ENCODE data around the gene SLC25A12. TPM values are rescaled to one million over a fixed set of nuclear protein-coding genes. Genes with fewer than 3 reads are reported as not detected.
A peak's percentile ranks its signal among the peaks of the same experiment; 100 is the strongest.
"Not testable (repeated sequence)": the region's sequence is repeated elsewhere in the genome, so short reads cannot be mapped to it uniquely, and the experiment has no call there.

The SLC25A12 gene, protein sequence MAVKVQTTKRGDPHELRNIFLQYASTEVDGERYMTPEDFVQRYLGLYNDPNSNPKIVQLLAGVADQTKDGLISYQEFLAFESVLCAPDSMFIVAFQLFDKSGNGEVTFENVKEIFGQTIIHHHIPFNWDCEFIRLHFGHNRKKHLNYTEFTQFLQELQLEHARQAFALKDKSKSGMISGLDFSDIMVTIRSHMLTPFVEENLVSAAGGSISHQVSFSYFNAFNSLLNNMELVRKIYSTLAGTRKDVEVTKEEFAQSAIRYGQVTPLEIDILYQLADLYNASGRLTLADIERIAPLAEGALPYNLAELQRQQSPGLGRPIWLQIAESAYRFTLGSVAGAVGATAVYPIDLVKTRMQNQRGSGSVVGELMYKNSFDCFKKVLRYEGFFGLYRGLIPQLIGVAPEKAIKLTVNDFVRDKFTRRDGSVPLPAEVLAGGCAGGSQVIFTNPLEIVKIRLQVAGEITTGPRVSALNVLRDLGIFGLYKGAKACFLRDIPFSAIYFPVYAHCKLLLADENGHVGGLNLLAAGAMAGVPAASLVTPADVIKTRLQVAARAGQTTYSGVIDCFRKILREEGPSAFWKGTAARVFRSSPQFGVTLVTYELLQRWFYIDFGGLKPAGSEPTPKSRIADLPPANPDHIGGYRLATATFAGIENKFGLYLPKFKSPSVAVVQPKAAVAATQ
- 10.8 TPM for polyA plus RNA-seq (2013, experiment 1 of 2; ENCODE audit: insufficient read length)
- polyA plus RNA-seq (2013, experiment 2 of 2; ENCODE audit: insufficient read length), result 12.4 TPM

DNA sequence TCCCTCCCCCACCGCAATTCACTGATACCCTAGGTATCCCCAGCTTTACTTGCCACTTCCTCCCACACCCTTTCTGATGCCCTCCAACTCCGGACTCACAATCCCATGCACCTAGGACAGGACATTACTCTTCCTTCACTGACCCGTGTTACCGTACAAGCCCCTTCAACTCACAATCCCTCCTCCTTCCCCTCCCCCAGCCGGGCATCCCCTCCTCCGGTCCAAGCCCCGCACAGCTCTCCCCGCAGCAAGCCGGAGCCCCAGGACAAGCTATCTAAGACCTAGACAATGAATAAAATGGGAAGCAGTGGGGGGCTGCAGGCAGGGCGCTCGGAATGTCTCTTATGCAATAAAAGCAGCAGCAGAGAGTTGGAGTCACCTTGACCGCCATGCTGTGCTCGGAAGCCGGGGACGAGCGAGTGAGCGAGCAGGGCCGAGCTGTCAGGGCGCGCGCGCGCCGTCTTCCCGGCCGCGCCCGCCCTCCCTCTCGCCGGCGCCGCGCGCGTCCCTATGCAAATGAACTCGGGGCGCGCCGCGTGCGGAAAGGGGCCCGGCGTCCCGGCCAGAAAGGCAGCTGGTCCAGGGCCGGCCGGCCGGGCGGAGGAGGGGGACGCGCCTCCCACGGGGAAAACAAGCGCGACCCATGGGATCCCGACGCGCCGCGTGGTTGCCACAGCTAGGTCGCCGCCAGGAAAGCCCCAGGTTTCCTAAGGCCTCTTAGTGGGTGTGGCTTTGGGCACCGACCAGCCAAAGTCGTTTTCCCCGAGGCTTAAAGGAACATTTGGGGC lies at the start of gene SLC25A12:
Gene SLC25A12 (minus strand): TSS at position 421 of the 788 bp plus-strand sequence. CDS start 30 bp downstream, at position 391.
- DNase-seq, result peak; percentile 79

DNA sequence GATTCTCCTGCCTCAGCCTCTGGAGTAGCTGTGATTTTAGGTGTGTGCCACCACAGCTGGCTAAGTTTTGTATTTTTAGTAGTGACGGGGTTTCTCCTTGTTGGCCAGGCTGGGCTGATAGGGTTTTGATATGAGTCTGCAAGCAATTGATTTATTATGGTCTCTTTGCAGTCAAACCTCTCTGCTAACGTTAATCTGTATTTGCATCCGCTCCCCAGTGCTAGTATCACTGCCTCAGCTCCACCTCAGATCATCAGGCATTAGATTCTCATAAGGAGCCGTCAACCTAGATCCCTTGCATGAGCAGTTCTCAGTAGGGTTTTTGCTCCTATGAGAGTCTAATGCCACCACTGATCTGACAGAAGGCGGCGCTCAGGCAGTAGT lies 47.3 kb upstream of the SLC25A12 start:
- DNase-seq, result no peak

DNA sequence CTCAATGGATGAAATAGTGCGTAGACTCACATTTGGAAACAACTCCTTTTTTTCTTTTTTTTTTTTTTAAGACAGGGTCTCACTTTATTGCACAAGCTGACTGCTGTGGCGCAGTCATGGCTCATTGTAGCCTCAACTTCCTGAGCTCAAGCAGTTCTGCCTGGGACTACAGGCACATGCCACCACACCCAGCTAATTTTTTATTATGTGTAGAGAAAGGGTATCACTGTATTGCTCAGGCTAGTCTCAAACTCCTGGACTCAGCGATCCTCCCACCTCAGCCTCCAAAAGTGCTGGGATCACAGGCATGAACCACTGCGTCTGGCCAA lies 45.7 kb upstream of the SLC25A12 start:
- no peak for DNase-seq

DNA sequence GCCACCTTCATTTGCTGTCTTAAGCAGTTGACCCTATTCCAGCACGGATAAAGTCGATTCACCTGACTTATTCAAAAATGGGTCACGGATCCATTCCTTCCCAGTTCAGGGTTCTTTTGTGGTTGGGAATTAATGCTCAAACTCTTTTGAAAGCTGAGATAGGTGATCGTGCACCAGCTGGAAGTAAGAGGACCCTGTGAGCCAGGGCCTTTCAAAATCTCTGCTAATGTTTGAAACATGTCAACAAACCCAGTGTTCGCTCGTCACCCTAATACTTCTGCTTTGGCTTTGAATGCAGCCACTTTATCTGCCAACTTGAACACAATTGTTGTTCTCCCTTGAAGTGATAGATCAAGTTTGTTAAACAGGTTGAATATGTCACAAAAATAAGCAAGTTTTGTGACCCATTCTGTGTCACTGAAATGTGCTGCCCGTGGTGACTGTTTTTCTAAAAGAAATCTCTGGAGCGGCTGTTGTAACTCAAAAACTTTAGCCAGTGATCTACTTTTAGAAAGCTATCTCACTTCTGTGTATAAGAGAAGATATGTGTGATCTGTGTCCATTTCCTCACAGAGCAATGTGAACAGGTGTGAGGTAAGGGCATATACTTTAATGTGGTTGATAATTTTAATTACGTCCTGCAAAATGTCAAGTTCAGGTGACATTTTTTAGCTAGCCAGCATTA lies 45.2 kb upstream of the SLC25A12 start:
- DNase-seq, result no peak

DNA sequence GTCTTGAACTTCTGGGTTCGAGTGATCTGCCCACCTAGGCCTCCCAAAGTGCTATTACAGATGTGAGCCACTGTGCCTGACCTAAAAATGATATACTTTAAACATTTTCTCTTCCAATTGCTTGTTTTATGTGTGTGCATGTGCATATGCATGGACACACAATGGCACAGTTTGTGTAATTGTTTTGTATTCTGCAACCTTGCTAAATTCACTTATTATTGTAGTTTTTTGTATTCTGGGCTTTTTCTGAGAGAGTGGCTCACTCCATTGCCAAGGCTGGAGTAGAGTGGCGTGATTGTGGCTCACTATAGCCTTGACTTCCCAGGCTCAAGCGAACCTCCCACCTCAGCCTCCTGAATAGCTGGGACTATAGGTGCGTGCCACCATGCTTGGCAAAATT lies 36.3 kb upstream of the SLC25A12 start:
- DNase-seq, result no peak

DNA sequence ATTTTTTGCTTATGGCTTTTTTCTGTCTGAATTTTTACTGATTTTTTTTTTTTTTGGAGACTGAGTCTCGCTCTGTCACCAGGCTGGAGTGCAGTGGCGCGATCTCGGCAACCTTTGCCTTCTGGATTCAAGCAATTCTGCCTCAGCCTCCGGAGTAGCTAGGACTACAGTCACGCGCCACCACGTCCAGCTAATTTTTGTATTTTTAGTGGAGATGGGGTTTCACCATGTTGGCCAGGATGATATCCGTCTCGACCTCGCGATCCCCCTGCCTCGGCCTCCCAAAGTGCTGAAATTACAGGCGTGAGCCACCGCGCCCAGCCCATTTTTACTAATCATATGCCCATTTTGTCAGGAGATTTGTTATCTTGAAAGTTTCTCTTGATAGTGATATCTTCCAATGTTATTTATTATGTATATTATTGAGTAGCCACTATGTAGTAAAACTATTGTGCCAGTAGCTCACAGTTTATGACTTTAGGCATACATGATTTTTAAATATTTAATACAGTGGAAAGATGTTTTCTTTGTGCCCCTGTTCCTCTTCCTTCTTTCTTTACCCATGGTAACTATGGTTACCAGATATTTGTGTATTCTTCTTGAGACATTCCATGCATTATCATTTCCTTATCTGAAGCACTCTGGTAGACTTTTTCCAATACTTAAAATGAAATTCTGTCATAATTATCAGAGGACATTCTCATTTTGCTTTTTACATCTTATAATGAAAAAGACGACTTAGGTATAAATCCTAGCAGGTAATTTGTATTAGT lies 30.3 kb upstream of the SLC25A12 start:
- no peak for DNase-seq

DNA sequence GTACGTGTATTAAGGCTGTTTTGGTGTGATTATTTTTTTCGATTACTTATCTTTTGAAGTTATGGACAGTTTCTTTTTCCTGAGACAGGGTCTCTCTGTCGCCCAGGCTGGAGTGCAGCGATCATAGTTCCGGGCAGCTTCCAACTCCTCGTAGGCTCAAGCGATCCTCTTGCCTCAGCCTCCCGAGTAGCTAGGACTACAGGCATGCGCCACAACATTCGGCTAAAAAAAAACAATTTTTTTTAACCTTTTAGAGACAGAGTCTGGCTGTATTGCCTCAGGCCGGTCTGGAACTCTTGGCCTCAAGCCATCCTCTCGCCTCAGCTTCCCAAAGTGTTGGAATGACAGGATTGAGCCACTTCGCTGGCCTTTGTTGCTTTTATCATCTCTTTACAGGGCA lies 29.2 kb upstream of the SLC25A12 start:
- DNase-seq, result peak; percentile 64

DNA sequence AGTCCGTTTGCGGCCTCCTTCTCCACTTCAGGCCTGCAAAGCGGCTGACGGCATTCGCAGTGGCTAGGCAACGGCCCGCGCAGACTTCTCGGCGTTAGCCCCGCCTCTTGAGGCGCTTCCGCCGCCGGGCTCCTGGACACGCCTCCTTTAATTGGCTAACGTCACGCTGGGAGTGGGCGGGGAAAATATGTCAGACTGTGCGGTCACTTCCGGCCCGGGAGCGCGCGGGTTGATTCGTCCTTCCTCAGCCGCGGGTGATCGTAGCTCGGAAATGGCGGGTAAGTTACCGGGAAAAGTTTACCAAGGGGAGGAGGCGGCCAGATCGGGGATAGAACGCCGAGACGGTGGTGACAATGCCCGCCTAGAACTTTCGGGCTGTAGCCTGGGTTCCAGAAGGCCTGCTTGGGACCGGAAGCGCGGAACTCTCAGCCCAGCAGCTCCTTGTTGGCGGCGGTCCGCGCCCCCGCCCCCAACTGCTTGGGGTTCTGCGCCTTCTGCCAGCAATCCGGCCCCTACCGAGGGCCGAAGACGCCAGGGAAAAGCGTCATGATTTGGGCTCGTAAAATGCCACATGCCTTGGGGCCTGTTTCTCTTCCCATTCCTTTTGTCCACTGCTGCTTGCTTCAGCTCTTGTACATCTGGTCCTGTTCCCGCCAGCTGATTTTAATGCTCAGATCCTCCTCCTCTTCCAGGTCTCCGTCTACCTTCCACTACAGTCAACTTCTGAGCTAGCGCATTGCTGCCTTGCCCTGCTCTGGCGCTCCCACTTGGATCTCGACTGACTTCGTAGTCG lies 28.4 kb upstream of the SLC25A12 start, which contains the start of gene HAT1:
Gene HAT1 (plus strand): TSS at position 232 of the 793 bp plus-strand sequence. CDS start 40 bp downstream, at position 272.
- DNase-seq, result peak; percentile 98

DNA sequence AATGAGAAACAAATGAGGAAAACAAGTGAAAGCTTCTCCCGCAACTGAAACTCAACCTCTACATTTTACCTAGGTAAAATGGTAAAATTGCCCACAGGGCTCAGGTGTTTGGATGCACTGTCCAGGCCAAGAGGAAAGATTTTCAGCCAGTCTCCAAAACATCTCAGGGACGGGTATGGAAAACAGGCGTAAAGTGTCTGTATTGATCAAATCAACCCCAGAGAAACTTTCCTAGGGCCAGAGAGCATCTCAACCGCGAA lies 27.9 kb upstream of the SLC25A12 start:
- no peak for DNase-seq

DNA sequence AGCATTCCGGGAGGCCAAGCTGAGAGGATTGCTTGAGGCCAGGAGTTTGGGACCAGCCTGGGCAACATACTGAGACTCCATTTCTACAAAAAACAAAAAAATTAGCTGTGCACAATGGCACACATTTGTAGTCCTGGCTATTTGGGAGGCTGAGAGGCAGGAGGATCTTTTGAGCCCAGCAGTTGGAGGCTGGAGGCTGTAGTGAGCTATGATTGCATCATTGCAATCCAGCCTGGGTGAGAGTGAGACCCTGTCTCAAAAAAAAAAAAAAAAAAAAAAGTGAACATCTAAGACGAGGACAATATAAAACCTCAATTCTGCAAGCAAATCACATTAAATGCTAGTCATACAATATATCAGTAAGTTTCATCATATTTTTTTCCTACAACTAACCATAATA lies 25.4 kb upstream of the SLC25A12 start:
- DNase-seq, result no peak

DNA sequence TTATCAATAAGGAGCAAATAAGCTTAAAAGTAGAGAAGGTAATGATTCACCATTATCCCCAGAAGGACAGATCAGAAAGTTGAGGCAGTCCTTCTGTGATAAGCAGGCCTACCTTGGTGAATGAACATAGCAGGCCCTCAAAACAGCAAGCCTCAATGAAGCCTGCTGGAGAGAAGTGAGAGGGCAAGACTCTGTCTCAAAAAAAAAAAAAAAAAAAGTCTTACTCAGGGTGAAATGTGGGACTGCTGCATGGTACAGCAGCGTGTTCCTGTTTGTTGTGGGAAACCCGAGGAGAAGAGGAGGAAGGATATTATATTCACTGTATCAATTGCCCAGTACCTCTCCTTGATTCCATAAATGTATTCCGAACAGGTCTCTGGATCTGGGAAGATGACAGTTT lies 19.5 kb upstream of the SLC25A12 start:
- DNase-seq, result no peak

DNA sequence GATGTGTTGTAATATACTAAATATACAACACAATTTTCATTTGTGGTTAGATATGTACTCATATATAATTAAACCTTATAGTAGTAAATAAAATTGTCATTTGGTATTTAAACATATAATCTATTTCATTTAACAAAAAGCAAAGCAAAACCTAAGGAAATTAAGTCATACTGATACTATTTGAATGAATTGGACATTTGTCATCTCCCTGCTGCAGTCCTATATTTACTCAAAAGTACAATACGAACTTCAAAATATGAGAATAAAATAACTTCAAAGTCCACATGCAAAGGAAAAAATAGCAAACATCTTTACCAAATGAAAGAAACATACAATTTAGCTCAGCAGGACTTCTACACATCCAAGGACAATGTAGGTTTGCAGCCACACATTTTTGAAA lies 16.4 kb upstream of the SLC25A12 start:
- DNase-seq, result no peak

DNA sequence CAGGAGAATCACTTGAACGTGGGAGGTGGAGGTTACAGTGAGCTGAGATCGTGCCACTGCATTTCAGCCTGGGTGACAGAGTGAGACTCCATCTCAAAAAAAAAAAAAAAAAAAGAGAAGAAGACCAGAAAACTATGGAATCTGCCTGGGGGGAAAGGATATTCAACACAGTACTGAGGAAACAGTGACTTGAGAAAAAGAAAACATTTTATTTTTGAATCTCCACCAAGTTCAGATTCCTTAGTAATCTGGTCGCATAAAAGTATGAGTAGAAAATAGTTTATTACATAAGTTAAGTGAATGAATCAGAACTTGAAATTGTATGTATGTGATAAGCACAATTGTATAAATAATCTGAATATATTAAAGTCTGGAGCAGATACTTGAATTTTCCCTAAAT lies 15.2 kb upstream of the SLC25A12 start:
- peak; percentile 41 for DNase-seq

DNA sequence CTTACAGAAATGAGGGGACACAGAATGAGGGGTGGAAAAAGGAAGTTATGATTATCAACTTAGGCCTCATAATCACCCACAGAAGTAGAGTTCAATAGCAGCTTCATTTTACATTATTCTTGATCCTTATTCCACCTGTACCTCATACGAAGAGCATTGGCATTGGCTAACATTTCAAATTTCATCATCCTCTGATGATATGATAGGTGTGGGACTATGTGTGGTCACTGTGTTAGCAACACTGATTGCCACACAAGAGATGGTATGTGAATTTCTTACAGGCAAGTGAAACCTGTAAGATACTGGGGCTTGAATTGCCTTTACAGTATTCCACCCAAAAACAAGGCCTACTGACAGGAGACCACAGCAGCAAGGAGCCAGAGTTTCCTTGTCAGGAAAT lies 14.2 kb upstream of the SLC25A12 start:
- DNase-seq, result no peak

DNA sequence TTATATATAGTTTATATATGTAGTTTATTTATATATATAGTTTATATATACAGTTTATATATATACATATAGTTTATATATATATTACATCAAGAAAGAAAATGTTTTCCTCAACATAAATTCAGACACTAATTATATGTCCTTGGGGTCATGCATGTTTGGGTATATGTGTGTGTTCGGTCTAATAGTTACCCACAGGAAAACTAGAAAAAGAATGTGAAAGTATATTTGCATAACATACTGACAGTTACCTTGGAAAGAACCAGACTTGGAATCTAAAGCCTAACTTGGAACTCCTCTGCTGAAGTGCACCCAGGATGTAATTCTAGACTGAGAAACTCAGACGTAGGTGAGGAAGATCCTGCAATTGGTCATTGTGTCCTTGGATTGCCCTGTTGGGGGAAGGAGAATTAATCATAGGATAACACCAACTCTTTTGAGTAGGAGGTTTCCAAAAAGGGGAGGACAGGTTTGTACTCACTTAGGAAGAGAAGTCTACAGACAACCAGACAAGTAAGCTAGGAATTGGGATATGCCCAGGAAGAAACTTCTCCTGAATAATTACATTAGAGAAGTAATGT lies 8.9 kb upstream of the SLC25A12 start:
- no peak for DNase-seq

DNA sequence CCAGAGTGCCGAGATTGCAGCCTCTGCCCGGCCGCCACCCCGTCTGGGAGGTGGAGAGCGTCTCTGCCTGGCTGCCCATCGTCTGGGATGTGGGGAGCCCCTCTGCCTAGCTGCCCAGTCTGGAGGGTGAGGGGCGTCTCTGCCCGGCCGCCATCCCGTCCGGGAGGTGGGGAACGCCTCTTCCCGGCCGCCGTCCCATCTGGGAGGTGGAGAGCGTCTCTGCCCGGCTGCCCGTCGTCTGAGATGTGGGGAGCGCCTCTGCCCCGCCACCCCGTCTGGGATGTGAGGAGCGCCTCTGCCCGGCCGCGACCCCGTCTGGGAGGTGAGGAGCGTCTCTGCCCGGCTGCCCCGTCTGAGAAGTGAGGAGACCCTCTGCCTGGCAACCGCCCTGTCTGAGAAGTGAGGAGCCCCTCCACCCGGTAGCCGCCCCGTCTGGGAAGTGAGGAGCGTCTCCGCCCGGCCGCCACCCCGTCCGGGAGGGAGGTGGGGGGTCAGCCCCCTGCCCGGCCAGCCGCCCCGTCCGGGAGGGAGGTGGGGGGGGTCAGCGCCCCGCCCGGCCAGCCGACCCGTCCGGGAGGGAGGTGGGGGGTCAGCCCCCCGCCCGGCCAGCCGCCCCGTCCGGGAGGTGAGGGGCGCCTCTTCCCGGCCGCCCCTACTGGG lies 5.7 kb upstream of the SLC25A12 start:
- DNase-seq, result not testable (repeated sequence)

DNA sequence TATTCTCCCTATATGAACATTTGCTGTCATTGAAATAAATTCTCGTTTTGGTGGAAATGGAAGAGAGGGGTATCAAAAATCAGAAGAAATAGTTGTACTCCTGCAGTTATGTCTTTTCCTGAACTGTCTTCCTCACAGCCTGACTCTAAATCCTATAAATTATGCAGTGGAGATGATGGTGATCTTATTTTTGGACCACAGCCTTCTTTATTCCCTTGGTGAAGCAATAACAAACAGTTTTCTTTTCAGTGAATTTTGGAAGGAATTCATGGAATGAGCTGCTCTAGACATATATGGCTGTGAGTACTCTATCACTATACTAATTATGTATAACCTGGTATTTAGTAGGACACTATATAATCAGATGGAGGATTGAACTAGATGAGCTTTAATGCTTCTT lies 1.7 kb upstream of the SLC25A12 start:
- peak; percentile 58 for DNase-seq

DNA sequence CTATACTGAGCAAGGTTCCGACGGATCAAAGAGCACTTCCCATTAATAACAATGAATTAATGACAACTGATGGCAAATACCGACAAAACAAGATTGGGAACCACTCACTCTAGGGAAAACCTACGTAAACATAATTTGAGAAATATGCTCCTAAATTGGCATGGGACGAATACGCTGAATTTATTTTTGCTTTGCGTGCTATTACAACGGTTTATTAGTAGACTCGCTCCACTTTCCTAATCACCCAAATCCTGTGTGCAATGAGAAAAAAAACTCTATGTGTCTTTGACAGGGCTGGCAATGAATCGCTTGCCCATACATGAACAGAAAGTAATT lies 536 bp upstream of the SLC25A12 start:
- DNase-seq, result no peak

DNA sequence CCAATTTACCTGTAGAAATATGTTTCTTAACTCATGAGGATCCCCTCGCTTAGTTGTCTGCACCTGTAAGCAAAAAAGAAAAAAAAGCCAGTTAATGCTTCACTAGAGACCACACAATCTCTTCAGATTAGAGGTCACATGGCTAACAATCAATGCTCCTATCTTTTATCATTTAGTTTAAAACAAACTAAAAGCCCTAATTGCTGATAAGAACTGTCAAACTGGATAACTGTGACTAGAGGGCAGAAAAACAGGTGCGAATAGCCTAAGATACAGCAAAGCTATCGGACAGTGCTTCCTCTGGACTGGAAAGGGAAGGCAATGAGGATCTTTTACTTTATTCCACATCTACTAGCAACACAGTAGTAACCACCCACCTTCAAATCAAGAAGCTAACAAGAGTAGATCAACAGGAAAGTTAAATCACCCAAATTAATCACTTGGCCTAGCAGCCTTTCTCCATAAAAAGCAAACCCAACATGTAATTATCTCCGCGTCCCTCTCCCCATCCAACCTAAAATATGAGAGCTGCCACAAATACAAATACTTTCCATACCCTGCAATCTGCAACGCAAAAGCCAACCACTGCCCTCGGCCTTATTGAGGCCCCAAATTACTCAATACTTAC lies 734 bp downstream of the SLC25A12 start:
- DNase-seq, result no peak

DNA sequence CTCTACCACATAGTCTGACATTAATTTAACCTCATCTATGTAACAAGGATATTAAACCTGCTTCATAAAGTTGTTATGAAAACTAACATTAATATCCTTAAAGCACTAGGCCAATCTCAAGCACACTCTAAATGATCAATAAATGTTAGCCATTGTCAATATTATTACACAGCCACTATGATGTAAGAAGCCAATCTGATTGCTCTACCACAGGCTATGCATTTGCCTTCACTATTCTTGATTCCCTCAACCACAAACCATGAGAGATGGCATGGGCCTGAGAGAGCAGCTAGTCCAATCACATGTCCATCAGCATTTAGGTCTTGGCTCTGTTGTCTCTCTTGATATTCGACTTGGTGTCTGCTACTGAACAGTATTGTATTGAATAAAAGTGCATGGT lies 4.2 kb downstream of the SLC25A12 start:
- DNase-seq, result no peak
